OCI-LY1 (cell line): ENCODE measurements around the gene RFX1.

Experiments used
- H2AFZ ChIP-seq: fragments of 200-600 bp; sonication (generic), shearing (Covaris generic); 2 replicates; pipeline ENCODE4 v1.6.0; 2014; ENCODE audit warnings: antibody characterized with exemption, mild to moderate bottlenecking, low read length
- H3F3A ChIP-seq: fragments of 200-600 bp; sonication (generic), shearing (Covaris generic); 2 replicates; pipeline ENCODE4 v1.6.0; 2014; ENCODE audit warnings: mild to moderate bottlenecking, antibody characterized with exemption, low read length, moderate library complexity; ENCODE audit not compliant: insufficient read depth
- H3K27ac ChIP-seq: fragments of 200-600 bp; sonication (generic); 2 replicates; pipeline ENCODE4 v1.5.1; 2014; ENCODE audit warnings: low read length, mixed run types, mild to moderate bottlenecking, low read depth; ENCODE audit not compliant: poor library complexity, severe bottlenecking
- H3K27me3 ChIP-seq: fragments of 200-600 bp; sonication (generic); 2 replicates; pipeline ENCODE4 v1.6.0; 2014; ENCODE audit warnings: antibody characterized with exemption, mild to moderate bottlenecking, low read length, moderate library complexity; ENCODE audit not compliant: insufficient read depth
- H3K36me3 ChIP-seq: fragments of 200-600 bp; sonication (generic); 2 replicates; pipeline ENCODE4 v1.6.1; 2014; ENCODE audit warnings: mild to moderate bottlenecking, antibody characterized with exemption, low read length, moderate library complexity, mixed read lengths; ENCODE audit not compliant: insufficient read depth
- H3K4me1 ChIP-seq: fragments of 200-600 bp; sonication (generic); 2 replicates; pipeline ENCODE4 v1.5.1; 2014; ENCODE audit warnings: mild to moderate bottlenecking, low read length, moderate library complexity; ENCODE audit not compliant: insufficient read depth, severe bottlenecking
- H3K4me2 ChIP-seq: fragments of 200-600 bp; sonication (generic), shearing (Covaris generic); 2 replicates; pipeline ENCODE4 v1.6.1; 2014; ENCODE audit warnings: low read length
- H3K4me3 ChIP-seq: fragments of 200-600 bp; sonication (generic); 2 replicates; pipeline ENCODE4 v1.5.1; 2014; ENCODE audit warnings: low read length, low read depth, mild to moderate bottlenecking, mixed read lengths; ENCODE audit not compliant: poor library complexity, severe bottlenecking
- H3K79me2 ChIP-seq: fragments of 200-600 bp; shearing (Covaris generic); 2 replicates; pipeline ENCODE4 v1.6.1; 2016; ENCODE audit warnings: mixed run types, low read length, mixed read lengths; ENCODE audit not compliant: insufficient read depth
- H3K9ac ChIP-seq: fragments of 200-600 bp; sonication (generic), shearing (Covaris generic); 2 replicates; pipeline ENCODE4 v1.6.1; 2014; ENCODE audit warnings: mild to moderate bottlenecking, low read length, mixed read lengths
- H3K9me2 ChIP-seq: fragments of 200-600 bp; sonication (generic), shearing (Covaris generic); 2 replicates; pipeline ENCODE4 v1.6.1; 2014; ENCODE audit warnings: low read depth, mild to moderate bottlenecking, low read length, mixed read lengths
- H3K9me3 ChIP-seq: fragments of 200-600 bp; shearing (Covaris generic); 2 replicates; pipeline ENCODE4 v1.6.1; 2014; ENCODE audit warnings: low read length, mixed read lengths
- H4K20me1 ChIP-seq: fragments of 200-600 bp; sonication (generic), shearing (Covaris generic); 2 replicates; pipeline ENCODE4 v1.6.0; 2016; ENCODE audit warnings: mild to moderate bottlenecking, low read length; ENCODE audit not compliant: insufficient read depth
- CTCF ChIP-seq: fragments of 200-600 bp; sonication (generic), shearing (Covaris generic); IDR thresholded peaks from 2 replicates; pipeline ENCODE4 v1.5.1; 2017; ENCODE audit warnings: mild to moderate bottlenecking, antibody characterized with exemption, low read length, moderate library complexity, mixed read lengths
- EZH2 ChIP-seq: fragments of 200-600 bp; sonication (generic), shearing (Covaris generic); IDR thresholded peaks from 2 replicates; pipeline ENCODE4 v1.8.0; 2017; ENCODE audit warnings: borderline replicate concordance, mixed run types, mild to moderate bottlenecking, antibody characterized with exemption, low read length, moderate library complexity, mixed read lengths

Gene RFX1

GRCh38 chr19:13965926-13966683, 40.0 kb downstream of the RFX1 start:
- H3F3A ChIP-seq = no peaks in the 10 kb centered on the region
- no peaks in the 10 kb centered on the region for H3K9me2 ChIP-seq
- H3K4me2 ChIP-seq = no peak overlapping the region
- H3K36me3 ChIP-seq = peaks cover 8% of the 10 kb centered on the region; the same call in 1 of the 2 replicates
- H2AFZ ChIP-seq = no peak overlapping the region
- no peaks in the 10 kb centered on the region for H3K79me2 ChIP-seq
- H3K27ac ChIP-seq = no peak overlapping the region
- H3K4me3 ChIP-seq = no peak overlapping the region
- no peaks in the 10 kb centered on the region for H3K4me1 ChIP-seq
- TF ChIP-seq EZH2 (no peak), CTCF (no peak)
- H3K9ac ChIP-seq = no peak overlapping the region
- H3K9me3 ChIP-seq = no peaks in the 10 kb centered on the region
- H4K20me1 ChIP-seq = no peaks in the 10 kb centered on the region
- no peaks in the 10 kb centered on the region for H3K27me3 ChIP-seq

GRCh38 chr19:13965377-13965896, 40.7 kb downstream of the RFX1 start:
- no peak overlapping the region for H3K27ac ChIP-seq
- H3K27me3 ChIP-seq = no peaks in the 10 kb centered on the region
- no peak for TF ChIP-seq CTCF
- no peak for TF ChIP-seq EZH2
- no peak overlapping the region for H2AFZ ChIP-seq
- no peaks in the 10 kb centered on the region for H4K20me1 ChIP-seq
- no peak overlapping the region for H3K9ac ChIP-seq
- H3F3A ChIP-seq = no peaks in the 10 kb centered on the region
- H3K9me2 ChIP-seq = no peaks in the 10 kb centered on the region
- H3K4me2 ChIP-seq = no peak overlapping the region
- H3K9me3 ChIP-seq = no peaks in the 10 kb centered on the region
- H3K36me3 ChIP-seq = peaks cover 15% of the 10 kb centered on the region
- H3K79me2 ChIP-seq = no peaks in the 10 kb centered on the region
- H3K4me3 ChIP-seq = no peak overlapping the region
- no peaks in the 10 kb centered on the region for H3K4me1 ChIP-seq

GRCh38 chr19:13964776-13965175, 41.3 kb downstream of the RFX1 start:
- H3K79me2 ChIP-seq = no peaks in the 10 kb centered on the region
- no peak overlapping the region for H3K27ac ChIP-seq
- no peak for TF ChIP-seq EZH2
- H3K27me3 ChIP-seq = no peaks in the 10 kb centered on the region
- no peaks in the 10 kb centered on the region for H3K9me3 ChIP-seq
- H3K4me2 ChIP-seq = no peak overlapping the region
- no peaks in the 10 kb centered on the region for H3K4me1 ChIP-seq
- H4K20me1 ChIP-seq = no peaks in the 10 kb centered on the region
- H3K4me3 ChIP-seq = no peak overlapping the region
- H3K9me2 ChIP-seq = no peaks in the 10 kb centered on the region
- no peak overlapping the region for H3K9ac ChIP-seq
- H3K36me3 ChIP-seq = peaks cover 21% of the 10 kb centered on the region
- no peaks in the 10 kb centered on the region for H3F3A ChIP-seq
- H2AFZ ChIP-seq = no peak overlapping the region

DNA sequence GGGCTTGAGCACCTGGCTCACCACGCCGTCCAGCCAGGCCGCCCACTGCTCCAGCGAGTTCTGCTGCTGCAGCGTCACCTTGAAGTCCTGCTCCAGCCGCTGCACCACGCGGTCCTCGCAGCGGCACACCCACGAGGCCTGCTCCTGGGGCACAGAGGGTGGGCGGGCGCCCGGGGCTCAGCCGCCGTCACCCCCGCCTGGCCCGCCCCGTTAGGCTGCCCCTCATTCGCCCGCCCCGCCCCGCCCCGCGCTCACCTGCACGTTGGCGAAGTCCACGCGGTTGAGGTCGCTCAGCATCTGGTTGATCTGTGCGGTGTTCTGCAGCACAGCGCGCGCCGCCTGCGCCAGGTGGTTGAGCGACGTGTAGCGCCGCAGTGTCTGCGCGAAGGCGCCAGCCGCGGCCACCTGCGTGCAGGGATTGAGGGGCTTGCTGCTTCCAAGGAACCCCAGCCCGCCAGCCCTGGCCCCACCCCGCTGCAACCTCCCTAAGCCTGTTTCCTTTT, 42.5 kb downstream of the RFX1 start:
- no peak overlapping the region for H3K4me2 ChIP-seq
- H2AFZ ChIP-seq = no peak overlapping the region
- no peak overlapping the region for H3K9ac ChIP-seq
- H4K20me1 ChIP-seq = no peaks in the 10 kb centered on the region
- H3K79me2 ChIP-seq = no peaks in the 10 kb centered on the region
- TF ChIP-seq EZH2 = no peak
- no peak for TF ChIP-seq CTCF
- H3F3A ChIP-seq = no peaks in the 10 kb centered on the region
- H3K9me2 ChIP-seq = no peaks in the 10 kb centered on the region
- H3K27me3 ChIP-seq = no peaks in the 10 kb centered on the region
- no peaks in the 10 kb centered on the region for H3K9me3 ChIP-seq
- H3K4me3 ChIP-seq = no peak overlapping the region
- H3K36me3 ChIP-seq = peaks cover 33% of the 10 kb centered on the region
- no peaks in the 10 kb centered on the region for H3K4me1 ChIP-seq
- H3K27ac ChIP-seq = no peak overlapping the region
